ENCODE data around the gene SEL1L2.

The SEL1L2 gene

GRCh38 chr20:13928901-13929300, 61.5 kb downstream of the SEL1L2 start:
- no peak for DNase-seq

GRCh38 chr20:13927171-13927570, 63.2 kb downstream of the SEL1L2 start:
- DNase-seq, result no peak

- no peak for DNase-seq
Measured at GRCh38 chr20:13922241-13922640, 68.2 kb downstream of the SEL1L2 start.

GRCh38 chr20:13915284-13915683, 75.1 kb downstream of the SEL1L2 start:
- DNase-seq, result no peak

GRCh38 chr20:13913572-13913971, 76.8 kb downstream of the SEL1L2 start:
- no peak for DNase-seq

- no peak for DNase-seq
Measured at GRCh38 chr20:13913131-13913530, 77.3 kb downstream of the SEL1L2 start.

- DNase-seq, result no peak
Measured at GRCh38 chr20:13910492-13910891, 79.9 kb downstream of the SEL1L2 start.

- DNase-seq, result no peak
Measured at GRCh38 chr20:13909067-13909466, 81.3 kb downstream of the SEL1L2 start.

- no peak for DNase-seq
Measured at GRCh38 chr20:13904766-13905165, 85.6 kb downstream of the SEL1L2 start.

GRCh38 chr20:13900496-13900895, 89.9 kb downstream of the SEL1L2 start:
- DNase-seq, result no peak

GRCh38 chr20:13898012-13898612, 92.3 kb downstream of the SEL1L2 start:
- no peak for DNase-seq

GRCh38 chr20:13891575-13891974, 98.8 kb downstream of the SEL1L2 start:
- no peak for DNase-seq

GRCh38 chr20:13884803-13885202, 105.6 kb downstream of the SEL1L2 start:
- no peak for DNase-seq

GRCh38 chr20:13883425-13883824, 107.0 kb downstream of the SEL1L2 start:
- no peak for DNase-seq

- DNase-seq, result no peak
Measured at GRCh38 chr20:13878566-13878965, 111.8 kb downstream of the SEL1L2 start.

GRCh38 chr20:13877793-13878192, 112.6 kb downstream of the SEL1L2 start:
- DNase-seq, result no peak

GRCh38 chr20:13875265-13875811, 115.1 kb downstream of the SEL1L2 start:
- no peak for DNase-seq

GRCh38 chr20:13874394-13875157, 115.8 kb downstream of the SEL1L2 start:
- no peak for DNase-seq

- no peak for DNase-seq
Measured at GRCh38 chr20:13873831-13874230, 116.6 kb downstream of the SEL1L2 start.

GRCh38 chr20:13870170-13870748, 120.2 kb downstream of the SEL1L2 start:
- DNase-seq, result no peak

- DNase-seq, result no peak
Measured at GRCh38 chr20:13868331-13868730, 122.1 kb downstream of the SEL1L2 start.

GRCh38 chr20:13865791-13866351, 124.5 kb downstream of the SEL1L2 start:
- DNase-seq, result no peak

- no peak for DNase-seq
Measured at GRCh38 chr20:13865156-13865555, 125.3 kb downstream of the SEL1L2 start.

- DNase-seq, result no peak
Measured at GRCh38 chr20:13863244-13863643, 127.2 kb downstream of the SEL1L2 start.
